ENCODE data around the gene STRAP. TPM values are rescaled to one million over a fixed set of nuclear protein-coding genes. Genes with fewer than 3 reads are reported as not detected.

Gene STRAP
- total and polyA plus RNA-seq, 9 donors = 49.3 to 134 (median 120) TPM

- Histone ChIP-seq H3K4me3 (ENCODE audit: low read length) (no peak overlapping the region), H3K4me1 (ENCODE audit: control insufficient read depth, insufficient read depth, low read length) (peaks cover 5% of the 10 kb centered on the region), H3K27me3 (ENCODE audit: control insufficient read depth, insufficient read depth, low read length) (no peaks in the 10 kb centered on the region), H3K27ac (ENCODE audit: low read length) (no peak overlapping the region), H3K9me3 (replicated peaks; ENCODE audit: control insufficient read depth, low read depth, low read length) (no peaks in the 10 kb centered on the region), H3K36me3 (ENCODE audit: control insufficient read depth, insufficient read depth, low read length) (peaks cover 17% of the 10 kb centered on the region)
- no peak for DNase-seq
- no CpG with 5 or more reads among the region's 7 CpGs for WGBS (ENCODE audit: insufficient coverage)
These were observed 4.3 kb downstream of the STRAP start for GRCh38 chr12:15886372-15887042.

DNA sequence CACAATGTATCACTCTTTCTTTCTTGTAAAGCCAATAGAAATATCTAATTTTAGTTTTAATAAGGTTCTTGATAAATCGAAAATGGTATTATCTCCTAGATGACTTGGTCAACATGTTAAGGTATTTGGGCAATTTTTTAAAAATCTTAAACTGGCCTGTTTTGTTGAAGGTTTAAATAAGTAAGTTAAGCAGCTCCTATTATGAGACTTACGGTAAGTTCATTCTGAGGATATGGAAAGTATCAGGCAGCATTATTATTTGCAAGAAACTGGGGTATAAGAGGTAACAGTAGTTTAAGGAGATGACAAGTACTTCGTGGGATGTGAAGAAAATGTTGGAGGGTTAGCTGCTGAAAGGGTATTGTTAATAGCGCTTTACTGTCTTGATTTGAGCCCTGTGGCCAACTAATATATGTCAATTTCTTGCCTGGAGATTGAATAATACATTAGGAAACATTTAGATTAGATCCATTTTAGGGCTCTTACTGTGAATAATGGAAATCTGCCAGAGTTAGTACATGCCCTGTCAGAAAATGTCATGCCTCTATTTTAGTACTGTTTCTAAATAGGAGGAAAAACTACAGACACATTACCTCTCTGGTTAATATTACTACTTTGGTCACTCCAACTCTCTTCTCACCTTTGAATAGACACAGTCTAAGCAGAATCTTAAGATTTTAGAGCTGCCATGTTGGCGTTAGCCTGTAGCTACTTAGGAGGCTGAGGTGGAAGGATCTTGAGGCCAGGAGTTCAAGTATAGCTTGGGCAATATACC lies 5.0 kb downstream of the STRAP start:
- H3K9me3 ChIP-seq (replicated peaks; ENCODE audit: control insufficient read depth, low read depth, low read length) = no peaks in the 10 kb centered on the region
- WGBS (ENCODE audit: insufficient coverage) = 87% methylated on average over 3 of the region's 5 CpGs
- H3K27ac ChIP-seq (ENCODE audit: low read length) = no peak overlapping the region
- peaks cover 19% of the 10 kb centered on the region for H3K36me3 ChIP-seq (ENCODE audit: control insufficient read depth, insufficient read depth, low read length)
- H3K4me1 ChIP-seq (ENCODE audit: control insufficient read depth, insufficient read depth, low read length) = peaks cover 5% of the 10 kb centered on the region
- DNase-seq = no peak
- H3K27me3 ChIP-seq (ENCODE audit: control insufficient read depth, insufficient read depth, low read length) = no peaks in the 10 kb centered on the region
- H3K4me3 ChIP-seq (ENCODE audit: low read length) = no peak overlapping the region

GRCh38 chr12:15892645-15893259 lies 10.6 kb downstream of the STRAP start:
- Histone ChIP-seq H3K27me3 (ENCODE audit: control insufficient read depth, insufficient read depth, low read length) (no peaks in the 10 kb centered on the region), H3K4me3 (ENCODE audit: low read length) (no peak overlapping the region), H3K9me3 (replicated peaks; ENCODE audit: control insufficient read depth, low read depth, low read length) (no peaks in the 10 kb centered on the region), H3K27ac (ENCODE audit: low read length) (no peak overlapping the region), H3K4me1 (ENCODE audit: control insufficient read depth, insufficient read depth, low read length) (no peaks in the 10 kb centered on the region), H3K36me3 (ENCODE audit: control insufficient read depth, insufficient read depth, low read length) (peaks cover 27% of the 10 kb centered on the region)
- DNase-seq = no peak
- no CpG with 5 or more reads among the region's 5 CpGs for WGBS (ENCODE audit: insufficient coverage)

DNA sequence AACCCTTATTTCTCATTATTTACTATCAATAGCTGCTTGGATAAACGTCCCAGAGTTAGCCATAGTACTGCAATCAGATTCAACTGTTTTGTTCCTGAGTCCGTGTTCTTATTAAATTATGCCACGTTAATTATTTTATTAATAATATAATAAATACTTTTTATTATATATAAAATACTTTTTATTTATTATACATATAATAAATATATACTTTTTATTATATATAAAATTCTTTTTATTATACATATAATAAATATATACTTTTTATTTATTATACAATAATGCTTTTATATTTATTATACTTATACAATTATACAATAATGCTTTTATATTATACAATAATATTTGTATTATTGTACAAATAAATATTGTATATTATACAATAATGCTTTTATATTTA lies 11.1 kb downstream of the STRAP start:
- H3K4me1 ChIP-seq (ENCODE audit: control insufficient read depth, insufficient read depth, low read length) = no peaks in the 10 kb centered on the region
- H3K9me3 ChIP-seq (replicated peaks; ENCODE audit: control insufficient read depth, low read depth, low read length) = no peaks in the 10 kb centered on the region
- H3K27me3 ChIP-seq (ENCODE audit: control insufficient read depth, insufficient read depth, low read length) = no peaks in the 10 kb centered on the region
- H3K4me3 ChIP-seq (ENCODE audit: low read length) = no peak overlapping the region
- peaks cover 27% of the 10 kb centered on the region for H3K36me3 ChIP-seq (ENCODE audit: control insufficient read depth, insufficient read depth, low read length)
- H3K27ac ChIP-seq (ENCODE audit: low read length) = no peak overlapping the region
- no peak for DNase-seq
- WGBS (ENCODE audit: insufficient coverage) = no CpG with 5 or more reads among the region's 3 CpGs

DNA sequence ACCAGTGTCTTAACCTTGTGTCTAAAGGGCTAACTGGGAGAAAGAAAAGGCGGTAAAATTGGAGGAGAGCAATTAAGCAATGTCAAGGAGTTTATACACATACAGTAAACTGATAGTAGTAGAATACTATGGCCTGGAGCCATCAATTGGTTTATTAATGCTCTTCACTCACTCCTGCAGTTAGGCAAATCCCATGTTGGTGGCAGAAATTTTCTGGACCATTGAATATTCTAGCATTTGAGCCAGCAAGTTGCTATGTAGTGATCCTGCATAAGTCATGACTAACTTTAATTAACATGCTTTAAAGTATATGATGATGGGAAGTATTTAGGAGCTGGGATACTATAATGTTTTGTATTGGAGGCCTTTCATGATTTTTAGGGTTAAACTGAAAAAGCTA lies 14.7 kb downstream of the STRAP start:
- H3K27me3 ChIP-seq (ENCODE audit: control insufficient read depth, insufficient read depth, low read length) = no peaks in the 10 kb centered on the region
- H3K36me3 ChIP-seq (ENCODE audit: control insufficient read depth, insufficient read depth, low read length) = peaks cover 33% of the 10 kb centered on the region
- no peak overlapping the region for H3K4me3 ChIP-seq (ENCODE audit: low read length)
- H3K9me3 ChIP-seq (replicated peaks; ENCODE audit: control insufficient read depth, low read depth, low read length) = no peaks in the 10 kb centered on the region
- DNase-seq = no peak
- no CpG with 5 or more reads among the region's 1 CpG for WGBS (ENCODE audit: insufficient coverage)
- no peaks in the 10 kb centered on the region for H3K4me1 ChIP-seq (ENCODE audit: control insufficient read depth, insufficient read depth, low read length)
- no peak overlapping the region for H3K27ac ChIP-seq (ENCODE audit: low read length)

GRCh38 chr12:15897433-15897832 lies 15.2 kb downstream of the STRAP start:
- Histone ChIP-seq H3K27me3 (ENCODE audit: control insufficient read depth, insufficient read depth, low read length) (no peaks in the 10 kb centered on the region), H3K36me3 (ENCODE audit: control insufficient read depth, insufficient read depth, low read length) (peaks cover 39% of the 10 kb centered on the region), H3K4me3 (ENCODE audit: low read length) (no peak overlapping the region), H3K9me3 (replicated peaks; ENCODE audit: control insufficient read depth, low read depth, low read length) (no peaks in the 10 kb centered on the region), H3K27ac (ENCODE audit: low read length) (no peak overlapping the region), H3K4me1 (ENCODE audit: control insufficient read depth, insufficient read depth, low read length) (no peaks in the 10 kb centered on the region)
- no peak for DNase-seq
- no CpG with 5 or more reads among the region's 2 CpGs for WGBS (ENCODE audit: insufficient coverage)

DNA sequence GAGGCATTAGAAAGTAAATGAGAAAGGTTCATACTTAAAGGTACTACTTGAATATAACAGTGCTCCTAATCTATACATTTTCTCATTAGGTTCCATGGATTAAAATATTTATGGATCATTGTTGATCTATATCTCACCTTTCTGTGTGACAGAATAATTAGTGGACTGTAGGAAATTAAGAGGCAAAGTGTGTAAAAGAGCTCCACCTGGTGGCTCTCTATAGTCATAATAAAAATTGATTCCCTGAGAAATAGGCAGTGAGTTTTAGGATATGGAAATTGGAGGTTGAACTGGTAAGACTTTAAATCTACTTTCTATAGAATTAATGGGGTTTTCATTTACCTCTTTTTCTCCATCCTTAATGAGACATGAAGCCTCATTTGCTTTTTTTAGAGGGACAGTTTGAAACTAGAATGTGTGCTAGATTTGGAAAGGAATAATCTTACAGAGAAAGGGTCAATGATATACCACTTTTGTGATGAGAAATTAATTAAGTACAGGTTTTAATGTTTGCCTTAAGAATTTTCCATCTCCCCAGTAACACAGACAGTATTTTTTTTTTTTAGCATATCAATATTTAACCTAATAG lies 17.2 kb downstream of the STRAP start:
- H3K4me3 ChIP-seq (ENCODE audit: low read length) = no peak overlapping the region
- peaks cover 35% of the 10 kb centered on the region for H3K36me3 ChIP-seq (ENCODE audit: control insufficient read depth, insufficient read depth, low read length)
- no peaks in the 10 kb centered on the region for H3K4me1 ChIP-seq (ENCODE audit: control insufficient read depth, insufficient read depth, low read length)
- no peaks in the 10 kb centered on the region for H3K27me3 ChIP-seq (ENCODE audit: control insufficient read depth, insufficient read depth, low read length)
- no peak overlapping the region for H3K27ac ChIP-seq (ENCODE audit: low read length)
- H3K9me3 ChIP-seq (replicated peaks; ENCODE audit: control insufficient read depth, low read depth, low read length) = no peaks in the 10 kb centered on the region
- no peak for DNase-seq

GRCh38 chr12:15904378-15904920 lies 22.3 kb downstream of the STRAP start:
- no peak for DNase-seq
- WGBS (ENCODE audit: insufficient coverage) = no CpG with 5 or more reads among the region's 5 CpGs
- Histone ChIP-seq H3K27ac (ENCODE audit: low read length) (no peak overlapping the region), H3K27me3 (ENCODE audit: control insufficient read depth, insufficient read depth, low read length) (no peaks in the 10 kb centered on the region), H3K4me3 (ENCODE audit: low read length) (no peak overlapping the region), H3K36me3 (ENCODE audit: control insufficient read depth, insufficient read depth, low read length) (peaks cover 29% of the 10 kb centered on the region), H3K9me3 (replicated peaks; ENCODE audit: control insufficient read depth, low read depth, low read length) (no peaks in the 10 kb centered on the region), H3K4me1 (ENCODE audit: control insufficient read depth, insufficient read depth, low read length) (no peaks in the 10 kb centered on the region)

DNA sequence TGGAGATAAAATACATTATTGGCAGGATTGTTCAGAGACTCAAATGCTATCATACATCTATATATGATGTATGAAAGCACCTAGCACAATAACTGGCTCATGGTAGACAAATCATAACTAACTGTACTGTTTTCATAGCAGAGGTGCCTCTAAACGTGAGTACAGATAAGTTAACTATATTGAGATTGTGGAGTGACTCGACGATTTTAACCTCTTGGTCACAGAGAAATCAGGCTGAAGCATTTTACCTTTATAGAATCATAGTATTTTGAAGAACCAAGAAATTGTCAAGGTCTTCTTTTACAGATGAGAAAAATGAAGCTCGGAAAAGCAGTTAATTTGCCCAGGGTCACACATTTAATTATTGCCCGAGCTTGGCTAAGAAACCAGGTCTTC lies 28.3 kb downstream of the STRAP start:
- Histone ChIP-seq H3K4me3 (ENCODE audit: low read length) (peak overlapping the region; percentile 92), H3K27me3 (ENCODE audit: control insufficient read depth, insufficient read depth, low read length) (no peaks in the 10 kb centered on the region), H3K36me3 (ENCODE audit: control insufficient read depth, insufficient read depth, low read length) (peaks cover 2% of the 10 kb centered on the region), H3K9me3 (replicated peaks; ENCODE audit: control insufficient read depth, low read depth, low read length) (no peaks in the 10 kb centered on the region), H3K27ac (ENCODE audit: low read length) (peak overlapping the region; percentile 96), H3K4me1 (ENCODE audit: control insufficient read depth, insufficient read depth, low read length) (peaks cover 3% of the 10 kb centered on the region)
- WGBS (ENCODE audit: insufficient coverage) = 60% methylated on average over 1 of the region's 5 CpGs
- no peak for DNase-seq
